Cardiac septum (tissue), 1 donor: Measurements from ENCODE around the gene AJM1. TPM values are rescaled to one million over a fixed set of nuclear protein-coding genes. Genes with fewer than 3 reads are reported as not detected.
"Not testable (repeated sequence)": the region's sequence is repeated elsewhere in the genome, so short reads cannot be mapped to it uniquely, and the experiment has no call there.

Experiments used
- DNase-seq: peaks from one replicate; pipeline ENCODE4 v3.0.0-alpha.2; 2020; ENCODE audit warnings: low spot score
- intact Hi-C: fragments of 100-400 bp; cut with DNase I; formaldehyde crosslinking; loops from one replicate; pipeline ENCODE4 v1.14.0; 2022
- long read RNA-seq: library from polyadenylated mRNA; unstranded; transcript quantifications from one replicate; pipeline ENCODE4 v2.0.0, GENCODE V29; 2021
- total RNA-seq: library from RNA; stranded (reverse); fragmentation: NEBNext Ultra II Directional; extraction: Animal tissue kit (Norgen Biotek cat#: 25700); gene quantifications from one replicate; pipeline ENCODE4 v1.2.1, GENCODE V29; 2021
- donor health status: DM: no; HTN: no; CAD: no.

AJM1 gene
- 8.6 TPM for total RNA-seq
- long read RNA-seq, full-length matches to known transcripts: 22 of 23 reads
- long read RNA-seq, partial matches to known transcripts: 0 of 23 reads
- long read RNA-seq, other reads (novel, unspliced or antisense): 1 of 23 reads

- intact Hi-C loops: loop anchor here (5.0 kb wide), 1 partner anchor 185 kb away; the partner anchor contains the start of gene ABCA2
- peak; percentile 88 for DNase-seq
These were observed at the start of gene AJM1 for GRCh38 chr9:136842380-136842948. Gene AJM1 (plus strand): TSS chr9:136842478. CDS start chr9:136844415, 1,937 bp downstream.

- intact Hi-C loops: loop anchor here (5.0 kb wide), 1 partner anchor 54 kb away; the partner anchor contains the start of gene PHPT1
- no peak for DNase-seq
These were observed 49.0 kb upstream of the AJM1 start for GRCh38 chr9:136793086-136793946.

GRCh38 chr9:136794281-136794999, 47.8 kb upstream of the AJM1 start:
- DNase-seq: no peak
- intact Hi-C loops: loop anchor here (5.0 kb wide), 1 partner anchor 53 kb away; the partner anchor contains the start of gene PHPT1

GRCh38 chr9:136795000-136795348, 47.3 kb upstream of the AJM1 start:
- DNase-seq: no peak
- intact Hi-C loops: loop anchor here (5.0 kb wide), 1 partner anchor 52 kb away; the partner anchor contains the start of gene PHPT1

GRCh38 chr9:136796238-136796774, 46.0 kb upstream of the AJM1 start, which contains the start of gene CCDC183:
Gene CCDC183 (plus strand): TSS chr9:136796338. CDS start chr9:136796398, 60 bp downstream.
- intact Hi-C loops: no loop called here
- no peak for DNase-seq

- DNase-seq, intact Hi-C loops: not testable (repeated sequence)
These were observed 45.4 kb upstream of the AJM1 start for GRCh38 chr9:136796775-136797347.

GRCh38 chr9:136798708-136799078, 43.6 kb upstream of the AJM1 start:
- intact Hi-C loops: no loop called here
- no peak for DNase-seq

- intact Hi-C loops: no loop called here
- DNase-seq: no peak
These were observed 43.0 kb upstream of the AJM1 start for GRCh38 chr9:136799079-136799853.

- intact Hi-C loops: no loop called here
- DNase-seq: peak; percentile 89
These were observed 42.2 kb upstream of the AJM1 start for GRCh38 chr9:136799854-136800657.

GRCh38 chr9:136802321-136802720, 40.0 kb upstream of the AJM1 start:
- intact Hi-C loops: no loop called here
- no peak for DNase-seq

GRCh38 chr9:136803009-136803550, 39.2 kb upstream of the AJM1 start:
- DNase-seq, intact Hi-C loops: not testable (repeated sequence)

- no peak for DNase-seq
- intact Hi-C loops: no loop called here
These were observed 38.4 kb upstream of the AJM1 start for GRCh38 chr9:136803551-136804508.

- intact Hi-C loops: no loop called here
- no peak for DNase-seq
These were observed 37.6 kb upstream of the AJM1 start for GRCh38 chr9:136804509-136805206.

- no peak for DNase-seq
- intact Hi-C loops: no loop called here
These were observed 37.0 kb upstream of the AJM1 start for GRCh38 chr9:136805207-136805740.

GRCh38 chr9:136806067-136806466, 36.2 kb upstream of the AJM1 start:
- no peak for DNase-seq
- intact Hi-C loops: no loop called here
